22Rv1 (cell line): ENCODE data around the gene CDC42BPB.
"Not testable (repeated sequence)": the region's sequence is repeated elsewhere in the genome, so short reads cannot be mapped to it uniquely, and the experiment has no call there.

Experiments
- H3K27ac ChIP-seq: fragments of 450-650 bp; 2 replicates; pipeline ENCODE4 v1.5.1; 2017
- ZFX ChIP-seq: fragments of 450-650 bp; IDR thresholded peaks from 2 replicates; pipeline ENCODE4 v1.6.1; 2017; ENCODE audit warnings: antibody characterized with exemption, borderline replicate concordance
- TF ChIP-seq, protein P1 (sequence below): fragments of 450-650 bp; IDR thresholded peaks from 2 replicates; pipeline ENCODE4 v1.5.1; 2017; ENCODE audit warnings: mild to moderate bottlenecking

CDC42BPB gene

DNA sequence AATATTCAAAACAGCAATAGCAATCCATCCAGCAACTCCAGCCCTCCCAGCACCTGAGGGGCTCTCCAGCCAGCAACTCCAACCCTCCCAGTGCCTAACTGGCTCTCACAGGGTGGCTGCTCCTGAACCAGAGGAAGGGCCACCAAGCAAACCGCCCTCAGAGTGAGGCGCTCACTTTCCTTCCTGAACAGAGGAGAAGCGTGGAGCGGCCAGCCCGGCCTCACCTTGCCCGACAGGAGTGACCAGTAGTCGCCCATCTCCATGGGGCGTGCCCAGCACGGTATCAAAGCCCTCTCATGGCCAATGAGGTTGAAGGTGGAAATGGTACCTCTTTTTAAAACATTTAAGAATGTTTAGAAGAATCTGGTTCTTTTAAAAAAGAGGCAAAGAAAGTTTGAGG is 27.4 kb downstream of the CDC42BPB start:
- no peak for TF ChIP-seq ZFX
- TF ChIP-seq, protein P1, sequence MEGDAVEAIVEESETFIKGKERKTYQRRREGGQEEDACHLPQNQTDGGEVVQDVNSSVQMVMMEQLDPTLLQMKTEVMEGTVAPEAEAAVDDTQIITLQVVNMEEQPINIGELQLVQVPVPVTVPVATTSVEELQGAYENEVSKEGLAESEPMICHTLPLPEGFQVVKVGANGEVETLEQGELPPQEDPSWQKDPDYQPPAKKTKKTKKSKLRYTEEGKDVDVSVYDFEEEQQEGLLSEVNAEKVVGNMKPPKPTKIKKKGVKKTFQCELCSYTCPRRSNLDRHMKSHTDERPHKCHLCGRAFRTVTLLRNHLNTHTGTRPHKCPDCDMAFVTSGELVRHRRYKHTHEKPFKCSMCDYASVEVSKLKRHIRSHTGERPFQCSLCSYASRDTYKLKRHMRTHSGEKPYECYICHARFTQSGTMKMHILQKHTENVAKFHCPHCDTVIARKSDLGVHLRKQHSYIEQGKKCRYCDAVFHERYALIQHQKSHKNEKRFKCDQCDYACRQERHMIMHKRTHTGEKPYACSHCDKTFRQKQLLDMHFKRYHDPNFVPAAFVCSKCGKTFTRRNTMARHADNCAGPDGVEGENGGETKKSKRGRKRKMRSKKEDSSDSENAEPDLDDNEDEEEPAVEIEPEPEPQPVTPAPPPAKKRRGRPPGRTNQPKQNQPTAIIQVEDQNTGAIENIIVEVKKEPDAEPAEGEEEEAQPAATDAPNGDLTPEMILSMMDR, result no peak
- no peak overlapping the region for H3K27ac ChIP-seq

DNA sequence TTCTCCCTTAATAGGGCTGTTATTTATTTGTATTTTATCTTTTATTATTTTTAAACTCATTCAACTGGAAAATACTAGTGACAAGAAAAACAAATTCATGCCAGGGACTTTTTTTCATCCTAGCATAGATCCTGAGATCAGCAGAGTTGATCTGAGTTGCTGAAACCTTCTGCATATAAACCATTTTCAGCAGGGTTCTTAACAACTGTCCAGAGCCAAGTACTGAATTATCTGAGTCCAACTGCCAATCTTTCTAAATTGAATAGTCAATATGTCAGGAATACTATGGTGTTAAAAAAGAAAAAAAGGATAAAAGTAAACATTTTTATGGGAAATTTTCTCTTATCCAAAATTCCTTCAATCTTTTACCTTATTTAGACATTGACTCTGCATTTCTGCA is 28.6 kb downstream of the CDC42BPB start:
- no peak overlapping the region for H3K27ac ChIP-seq
- no peak for TF ChIP-seq ZFX

GRCh38 chr14:103028161-103028767 is 29.1 kb downstream of the CDC42BPB start:
- no peak overlapping the region for H3K27ac ChIP-seq
- TF ChIP-seq ZFX, result no peak
- TF ChIP-seq, protein P1, result no peak

DNA sequence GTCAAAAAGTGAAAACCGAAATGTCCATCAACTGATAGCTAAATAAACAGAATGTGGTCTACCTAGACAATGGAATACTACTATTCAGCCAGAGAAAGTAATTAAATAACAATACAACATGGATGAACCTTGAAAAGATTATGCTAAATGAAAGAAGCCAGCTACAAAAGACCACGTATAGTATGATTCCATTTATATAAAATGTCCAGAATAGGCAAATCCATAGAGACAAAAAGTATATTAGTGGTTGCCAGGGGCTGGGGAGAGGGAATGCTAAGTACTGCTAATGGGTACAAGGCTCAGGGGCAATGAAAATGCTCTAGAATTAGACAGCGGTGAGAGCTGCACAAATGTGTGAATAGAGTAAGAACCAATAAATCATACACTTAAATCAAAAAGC is 29.9 kb downstream of the CDC42BPB start:
- TF ChIP-seq, protein P1, result no peak
- TF ChIP-seq ZFX, result no peak
- H3K27ac ChIP-seq, result no peak overlapping the region

DNA sequence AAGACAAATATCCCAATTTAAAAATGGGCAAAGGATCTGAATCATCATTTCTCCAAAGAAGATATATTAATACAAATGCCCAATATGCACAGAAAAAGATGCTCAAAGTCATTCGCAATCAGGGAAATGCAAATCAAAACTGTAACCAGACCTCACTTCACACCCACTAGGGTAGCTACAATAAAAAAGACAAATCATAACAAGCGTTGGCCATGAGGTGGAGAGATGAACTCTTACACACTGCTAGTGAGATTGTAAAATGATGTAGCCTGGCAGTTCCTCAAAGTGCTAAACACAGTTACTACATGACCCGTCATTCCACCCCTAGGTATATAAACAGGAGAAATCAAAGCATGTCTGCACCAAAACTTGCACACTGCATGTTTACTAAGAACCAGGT is 30.4 kb downstream of the CDC42BPB start:
- H3K27ac ChIP-seq, result no peak overlapping the region
- no peak for TF ChIP-seq ZFX
- TF ChIP-seq, protein P1, result no peak

DNA sequence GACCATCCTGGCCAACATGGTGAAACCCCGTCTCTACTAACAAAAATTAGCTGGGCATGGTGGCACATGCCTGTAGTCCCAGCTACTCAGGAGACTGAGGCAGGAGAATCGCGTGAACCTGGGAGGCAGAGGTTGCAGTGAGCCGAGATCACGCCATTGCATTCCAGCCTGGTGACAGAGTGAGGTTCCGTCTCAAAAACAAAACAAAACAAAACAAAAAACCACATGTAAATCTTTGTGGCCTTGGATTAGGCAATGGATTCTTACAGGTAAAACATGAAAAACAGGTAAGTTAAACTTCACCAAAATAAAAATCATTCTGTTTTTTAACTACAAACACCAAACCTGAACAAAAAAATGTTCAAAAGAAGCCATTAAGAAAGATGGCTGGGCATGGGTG is 31.2 kb downstream of the CDC42BPB start:
- not testable (repeated sequence) for H3K27ac ChIP-seq

GRCh38 chr14:103023881-103024473 is 33.4 kb downstream of the CDC42BPB start:
- no peak overlapping the region for H3K27ac ChIP-seq
- no peak for TF ChIP-seq ZFX
- TF ChIP-seq, protein P1, result no peak

GRCh38 chr14:103022685-103023044 is 34.7 kb downstream of the CDC42BPB start:
- H3K27ac ChIP-seq, result no peak overlapping the region
- TF ChIP-seq, protein P1, result no peak
- no peak for TF ChIP-seq ZFX
